A549 (cell line): Measurements from ENCODE around the gene USP11. TPM values are rescaled to one million over a fixed set of nuclear protein-coding genes. Genes with fewer than 3 reads are reported as not detected.
A peak's percentile ranks its signal among the peaks of the same experiment; 100 is the strongest.

Source experiments
- ATAC-seq, 2 experiments: fragments of 200-7000 bp in 1 of 2; fragments of >200 bp in 1 of 2; cut with Nextera tagmentation in 1 of 2; cut with Tn5 transposase in 1 of 2; 3 replicates each; pipeline versions ENCODE4 v1.8.0 to v1.9.1; 2018 to 2020; ENCODE audit warnings: mild to moderate bottlenecking in 1 of 2, moderate library complexity in 1 of 2
- CTCF ChIA-PET: fragments of 300-600 bp; sonication (Branson Sonifier 250); formaldehyde crosslinking; extraction: SDS; loops from one replicate; lab custom pipeline; 2021; ENCODE audit warnings: antibody characterized with exemption, inconsistent platforms; lab: Yijun Ruan, JAX
- POLR2A ChIA-PET: fragments of 350-600 bp; formaldehyde crosslinking; extraction: SDS; loops from one replicate; lab custom pipeline; 2021; ENCODE audit warnings: antibody characterized with exemption, inconsistent platforms; lab: Yijun Ruan, JAX
- DNase-seq, 2 experiments: peaks; one replicate each; pipeline versions ENCODE4 v3.0.0 to v3.0.0-alpha.2; 2011 to 2016; ENCODE audit warnings: low read depth in 1 of 2, low spot score in 1 of 2
- FAIRE-seq: peaks from 2 replicates; lab custom pipeline; 2011; peaks lifted over from hg19 to GRCh38; lab: Jason Lieb, UNC
- H3K27ac ChIP-seq, 2 experiments: fragments of >200 bp; sonication (Bioruptor Twin); formaldehyde crosslinking; 3 replicates each; pipeline ENCODE4 v1.5.1; 2016 to 2017
- H3K4me1 ChIP-seq: fragments of >200 bp; sonication (Bioruptor Twin); formaldehyde crosslinking; 3 replicates; pipeline ENCODE4 v1.6.1; 2016
- H3K4me2 ChIP-seq: fragments of >200 bp; sonication (Bioruptor Twin); formaldehyde crosslinking; 3 replicates; pipeline ENCODE4 v1.6.1; 2016
- H3K4me3 ChIP-seq: fragments of >200 bp; sonication (Bioruptor Twin); formaldehyde crosslinking; 3 replicates; pipeline ENCODE4 v1.5.1; 2016
- H3K9me3 ChIP-seq: fragments of >200 bp; sonication (Bioruptor Twin); formaldehyde crosslinking; 3 replicates; pipeline ENCODE4 v1.6.1; 2016
- ATOH8 ChIP-seq: fragments of 250-450 bp; sonication (Bioruptor Pico); IDR thresholded peaks from 2 replicates; pipeline ENCODE4 v1.5.0; 2020; ENCODE audit warnings: low read depth, mild to moderate bottlenecking, moderate library complexity
- BCL3 ChIP-seq: fragments of >200 bp; sonication (Bioruptor Twin); formaldehyde crosslinking; IDR thresholded peaks from 3 replicates; pipeline ENCODE4 v1.6.1; 2016
- CTCF ChIP-seq: fragments of >200 bp; sonication (Bioruptor Twin); formaldehyde crosslinking; IDR thresholded peaks from 3 replicates; pipeline ENCODE4 v1.5.1; 2016
- EP300 ChIP-seq, 2 experiments: fragments of >200 bp; sonication (Bioruptor Twin); formaldehyde crosslinking; IDR thresholded peaks; 2 replicates in 1 of 2; 3 replicates in 1 of 2; pipeline ENCODE4 v1.6.1; 2016 to 2017
- HDAC2 ChIP-seq: fragments of 200-600 bp; sonication (generic); IDR thresholded peaks from 2 replicates; pipeline ENCODE4 v1.6.1; 2016
- HES2 ChIP-seq: fragments of >200 bp; sonication (Bioruptor Twin); formaldehyde crosslinking; IDR thresholded peaks from 2 replicates; pipeline ENCODE4 v1.6.1; 2016
- HOXB13 ChIP-seq: fragments of 250-450 bp; sonication (Bioruptor Pico); IDR thresholded peaks from 2 replicates; pipeline ENCODE4 v1.5.0; 2020; ENCODE audit warnings: low read depth, mild to moderate bottlenecking, moderate library complexity
- HOXB5 ChIP-seq: fragments of 250-450 bp; sonication (Bioruptor Pico); IDR thresholded peaks from 2 replicates; pipeline ENCODE4 v1.5.0; 2020; ENCODE audit warnings: mild to moderate bottlenecking, moderate library complexity
- KDM1A ChIP-seq: fragments of 200-600 bp; sonication (generic); IDR thresholded peaks from 2 replicates; pipeline ENCODE4 v1.6.1; 2016; ENCODE audit warnings: low read depth, mild to moderate bottlenecking
- MAZ ChIP-seq: fragments of 150-350 bp; IDR thresholded peaks from 2 replicates; pipeline ENCODE4 v1.6.1; 2014; ENCODE audit warnings: antibody characterized with exemption, low read depth, low read length, borderline replicate concordance
- NPAS2 ChIP-seq: fragments of 250-450 bp; sonication (Bioruptor Pico); IDR thresholded peaks from 2 replicates; pipeline ENCODE4 v1.8.0; 2022; ENCODE audit warnings: mild to moderate bottlenecking, moderate library complexity, borderline replicate concordance
- NR3C1 ChIP-seq: fragments of >200 bp; sonication (Bioruptor Twin); formaldehyde crosslinking; IDR thresholded peaks from 3 replicates; pipeline ENCODE4 v1.6.1; 2017
- PHF8 ChIP-seq: fragments of 200-600 bp; sonication (generic); IDR thresholded peaks from 2 replicates; pipeline ENCODE4 v1.6.1; 2016; ENCODE audit warnings: low read depth, mild to moderate bottlenecking, antibody characterized with exemption, moderate library complexity, borderline replicate concordance
- RAD21 ChIP-seq, 2 experiments: fragments of >200 bp in 1 of 2; sonication (Bioruptor Twin) in 1 of 2; formaldehyde crosslinking in 1 of 2; IDR thresholded peaks in 1 of 2; conservative IDR thresholded peaks in 1 of 2; 2 replicates in 1 of 2; 3 replicates in 1 of 2; pipeline ENCODE4 v1.6.1; 2012 to 2018; ENCODE audit warnings: inconsistent platforms in 1 of 2
- RCOR1 ChIP-seq: fragments of 150-350 bp; IDR thresholded peaks from 2 replicates; pipeline ENCODE4 v1.6.1; 2014; ENCODE audit warnings: antibody characterized with exemption, low read length, low read depth
- REST ChIP-seq: fragments of 200-600 bp; sonication (generic); IDR thresholded peaks from 2 replicates; pipeline ENCODE4 v1.6.1; 2016; ENCODE audit warnings: antibody characterized with exemption, mild to moderate bottlenecking, moderate library complexity
- RFX5 ChIP-seq: fragments of 450-650 bp; IDR thresholded peaks from 2 replicates; pipeline ENCODE4 v1.7.1; 2014; ENCODE audit warnings: antibody characterized with exemption, mild to moderate bottlenecking, moderate library complexity
- ZC3H11A ChIP-seq: fragments of 450-650 bp; IDR thresholded peaks from 2 replicates; pipeline ENCODE4 v1.6.1; 2014; ENCODE audit warnings: antibody characterized with exemption, mild to moderate bottlenecking
- ZFP36 ChIP-seq: fragments of 450-650 bp; IDR thresholded peaks from 2 replicates; pipeline ENCODE4 v1.6.1; 2014; ENCODE audit warnings: borderline replicate concordance; ENCODE audit not compliant: partially characterized antibody
- WGBS: methylation state at CpG from one replicate; pipeline ENCODE4 v1.1.6; 2017; ENCODE audit errors: missing lambda C conversion rate; 5-methylcytosine and 5-hydroxymethylcytosine counted together
- polyA plus RNA-seq, 4 experiments: library from polyadenylated mRNA; depleted of rRNA in 3 of 4; stranded (reverse); fragments of >200 nt; fragmentation: RNase III in 1 of 4; extraction: RNeasy Plus Mini Kit Qiagen cat#74134 plus additional on column Dnase treatment in 1 of 4; gene quantifications; 2 replicates in 3 of 4; 3 replicates in 1 of 4; pipeline ENCODE4 v1.2.3, GENCODE V29; 2011 to 2017

The USP11 gene
- polyA plus RNA-seq, 2 of the 4 experiments (the other 2 are of a cell fraction), result 35.6 to 50.0 TPM

- TF ChIP-seq HOXB13 (CRISPR knock-in tag), result peak; percentile 78; the same call in 1 of the 2 replicates
- no peak for TF ChIP-seq HES2
- TF ChIP-seq KDM1A, result no peak
- no peak for TF ChIP-seq NPAS2 (CRISPR knock-in tag)
- no peak for TF ChIP-seq RAD21 (conservative IDR thresholded peaks at IDR 0.05 in 1 of 2, IDR thresholded peaks at IDR 0.05 in 1 of 2)
- no peak for TF ChIP-seq ZFP36
- TF ChIP-seq EP300 (IDR thresholded peaks at IDR 0.05), result no peak
These were observed at the start of gene USP11 (continued) for GRCh38 chrX:47232803-47233332.

- DNase-seq (no peak), ATAC-seq (no peak), FAIRE-seq (no peak)
- Histone ChIP-seq H3K27ac (no peak overlapping the region), H3K4me1 (no peaks in the 10 kb centered on the region), H3K4me3 (no peak overlapping the region), H3K4me2 (no peak overlapping the region), H3K9me3 (no peaks in the 10 kb centered on the region)
- WGBS, result 96% methylated on average over 4 of the region's 4 CpGs
- no peak for TF ChIP-seq MAZ
- TF ChIP-seq HDAC2, result no peak
- TF ChIP-seq PHF8, result no peak
- TF ChIP-seq CTCF, result no peak
- no peak for TF ChIP-seq RCOR1
- TF ChIP-seq BCL3, result no peak
- no peak for TF ChIP-seq REST
- TF ChIP-seq NR3C1, result no peak
- no peak for TF ChIP-seq ZC3H11A
- TF ChIP-seq ATOH8 (CRISPR knock-in tag), result no peak
- no peak for TF ChIP-seq RFX5
- no peak for TF ChIP-seq HOXB5 (CRISPR knock-in tag)
- ChIA-PET CTCF (interaction anchor here (1.6 kb wide), 1 partner anchor 339 kb away, joined by 3 read pairs; no protein-coding TSS in a partner anchor), POLR2A (no interaction called here)
These were observed 48.3 kb upstream of the USP11 start for GRCh38 chrX:47184486-47184885.
